HG03280 (cell line): ENCODE results near the gene ASB11.

Experiments
- ATAC-seq: cut with Tn5 transposase; IDR thresholded peaks from one replicate; pipeline ENCODE4 v1.9.1; 2021; ENCODE audit warnings: mild to moderate bottlenecking, moderate library complexity; ENCODE audit not compliant: unreplicated experiment

The ASB11 gene

DNA sequence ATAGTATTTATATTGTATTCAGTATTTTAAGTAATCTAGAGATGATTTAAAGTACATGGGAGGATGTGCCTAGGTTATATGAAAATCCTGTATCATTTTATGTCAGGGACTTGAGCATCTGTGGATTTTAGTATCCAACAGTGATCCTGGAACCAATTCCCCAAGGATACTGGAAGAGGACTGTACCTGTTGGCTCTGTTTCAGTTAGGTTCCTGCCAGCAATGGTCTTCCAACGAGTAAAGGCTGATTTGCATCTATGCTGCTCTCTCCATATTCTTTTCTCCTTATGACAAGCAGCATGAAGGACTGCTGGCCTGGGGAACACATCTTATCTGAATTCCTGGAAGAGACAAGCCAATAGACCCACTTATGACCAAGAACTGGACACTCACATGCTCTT is 80.4 kb downstream of the ASB11 start:
- no peak for ATAC-seq

GRCh38 chrX:15233416-15234015 is 81.9 kb downstream of the ASB11 start:
- no peak for ATAC-seq
